Mucosa of stomach (tissue), 1 donor: ENCODE data around the gene PDXK.

Source experiments
- H3K27me3 ChIP-seq: one replicate; pipeline ENCODE4 v1.7.0; 2013; ENCODE audit warnings: mild to moderate bottlenecking, low read length; ENCODE audit not compliant: control insufficient read depth, insufficient read depth
- H3K36me3 ChIP-seq: one replicate; pipeline ENCODE4 v1.7.0; 2013; ENCODE audit warnings: low read length; ENCODE audit not compliant: control insufficient read depth, insufficient read depth
- H3K4me1 ChIP-seq: one replicate; pipeline ENCODE4 v1.7.0; 2013; ENCODE audit warnings: mild to moderate bottlenecking, low read length; ENCODE audit not compliant: control insufficient read depth, insufficient read depth
- H3K4me3 ChIP-seq: one replicate; pipeline ENCODE4 v1.7.0; 2013; ENCODE audit warnings: low read length
- H3K9ac ChIP-seq: one replicate; pipeline ENCODE4 v1.7.0; 2013; ENCODE audit warnings: mild to moderate bottlenecking, low read length, moderate library complexity
- H3K9me3 ChIP-seq: one replicate; pipeline ENCODE4 v1.7.0; 2013; ENCODE audit warnings: mild to moderate bottlenecking, low read length, moderate library complexity; ENCODE audit not compliant: control insufficient read depth
- donor health status: Pancreatic carcinoma.

PDXK gene

DNA sequence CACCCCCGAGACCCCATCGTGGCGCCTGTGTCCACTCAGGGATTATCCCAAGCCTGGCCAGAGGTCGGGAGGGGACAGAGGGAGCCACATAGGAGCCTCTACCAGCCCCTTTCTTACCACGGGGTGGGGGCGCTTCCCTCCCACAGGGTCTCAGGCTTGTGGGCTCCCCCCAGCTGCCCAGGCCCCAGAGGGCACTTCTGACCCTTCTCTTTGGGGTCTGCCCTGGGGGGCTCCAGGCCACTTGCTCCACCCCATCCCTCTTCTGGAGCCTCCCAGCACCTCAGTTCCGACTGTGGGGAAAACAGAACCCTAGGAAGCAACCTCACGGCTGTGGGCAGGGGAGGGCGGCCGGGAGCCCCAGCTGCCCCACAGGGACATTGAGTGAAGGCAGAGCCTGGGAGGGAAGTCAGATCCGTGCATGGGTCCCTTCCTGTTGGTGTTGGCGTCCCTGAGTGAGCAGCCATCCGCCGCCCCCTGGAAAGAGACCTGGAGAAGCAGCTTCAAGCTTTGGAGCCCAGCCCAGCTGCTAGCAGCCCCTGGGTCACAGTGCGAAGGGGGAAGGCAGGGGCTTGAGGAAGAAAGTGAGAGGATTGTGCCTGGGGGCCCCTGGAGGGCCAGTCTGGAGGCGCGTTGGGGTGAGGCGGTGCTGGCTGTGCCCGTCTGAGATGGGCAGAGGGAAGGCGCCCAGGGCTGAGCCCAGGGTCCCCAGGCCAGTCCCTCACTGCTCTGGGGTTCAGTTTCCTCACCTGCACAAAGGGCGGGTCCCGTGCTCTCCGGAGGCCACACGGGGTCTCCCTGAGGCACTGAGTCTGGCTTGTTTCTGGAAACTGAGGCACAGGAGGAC is 92.6 kb downstream of the PDXK start:
- H3K9ac ChIP-seq = peak overlapping the region; percentile 61
- no peaks in the 10 kb centered on the region for H3K27me3 ChIP-seq
- peak overlapping the region; percentile 60 for H3K4me3 ChIP-seq
- H3K9me3 ChIP-seq = no peaks in the 10 kb centered on the region
- peaks cover 49% of the 10 kb centered on the region for H3K4me1 ChIP-seq
- no peaks in the 10 kb centered on the region for H3K36me3 ChIP-seq
